ENCODE measurements around the gene ESD.

The ESD gene

DNA sequence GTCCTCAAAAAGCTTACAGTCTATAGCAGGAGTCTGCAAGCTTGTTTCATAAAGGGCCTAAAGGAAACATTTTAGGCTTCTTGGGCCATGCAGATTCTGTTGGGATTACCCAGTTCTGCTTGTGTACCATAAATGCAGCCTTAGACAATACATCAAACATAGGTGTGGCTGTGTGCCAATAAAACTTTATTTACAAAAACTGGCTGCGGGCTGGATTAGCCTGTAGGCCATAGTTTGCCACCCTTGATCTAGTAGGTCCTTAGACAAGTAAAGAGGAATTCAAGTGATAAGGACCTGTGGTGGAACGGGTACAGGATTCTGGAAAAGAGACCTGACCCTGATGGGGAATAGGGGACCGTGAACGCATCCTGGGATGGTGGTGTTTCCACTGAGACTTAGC is 51.9 kb downstream of the ESD start:
- DNase-seq (ENCODE audit: low read depth), result no peak

GRCh38 chr13:46743191-46743590 is 53.8 kb downstream of the ESD start:
- peak; percentile 37 for DNase-seq (ENCODE audit: low read depth)

DNA sequence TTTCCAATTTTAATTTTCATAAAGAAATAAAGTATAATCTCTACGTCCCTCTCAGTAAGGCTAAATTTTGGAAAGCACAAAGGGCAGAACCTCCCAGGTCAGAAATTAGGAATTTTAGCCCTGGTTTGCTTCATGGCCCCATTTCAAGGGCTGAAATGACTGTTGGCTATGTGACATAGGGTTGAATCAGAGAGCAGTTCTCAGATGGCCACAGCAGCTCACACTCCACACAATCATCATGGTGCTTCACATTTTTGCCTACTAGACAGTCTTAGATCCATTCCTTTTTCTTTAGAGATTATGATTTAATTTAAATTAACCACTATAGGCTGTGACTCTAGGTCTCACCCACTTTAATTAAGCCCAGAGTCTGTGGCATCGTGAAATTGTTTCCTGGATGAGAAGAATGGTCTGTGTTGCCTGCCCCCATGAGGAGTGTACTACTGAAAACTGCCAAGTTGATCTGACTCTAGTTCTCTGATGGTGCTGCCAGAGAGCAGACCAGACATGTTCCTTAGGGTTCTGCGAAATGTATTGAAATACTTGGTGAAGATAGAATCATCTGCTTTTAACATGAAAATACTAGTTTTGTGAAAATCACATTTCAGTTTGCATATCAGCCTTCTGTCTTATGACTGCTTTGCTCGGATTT is 57.4 kb downstream of the ESD start:
- no peak for DNase-seq (ENCODE audit: low read depth)

DNA sequence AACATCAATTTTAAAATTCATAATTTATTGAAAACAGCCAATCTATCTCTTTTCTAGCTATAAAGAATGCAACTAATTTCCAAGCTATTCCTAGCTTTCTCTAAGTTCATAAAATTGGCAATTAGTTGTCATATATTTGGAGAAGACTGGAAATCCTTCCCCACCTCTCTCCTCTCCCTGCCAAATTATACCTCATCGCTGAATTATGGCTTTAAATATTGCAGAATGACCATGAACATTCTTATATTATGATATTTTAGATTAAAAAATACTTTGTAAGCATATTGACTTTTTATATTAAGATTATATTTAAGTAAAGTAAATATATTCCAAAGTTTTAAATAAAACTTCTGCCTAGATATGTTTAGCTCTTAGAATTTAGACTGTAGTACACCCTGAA is 58.2 kb downstream of the ESD start:
- DNase-seq (ENCODE audit: low read depth), result no peak

- no peak for DNase-seq (ENCODE audit: low read depth)
These were observed 58.9 kb downstream of the ESD start for GRCh38 chr13:46738055-46738454.

DNA sequence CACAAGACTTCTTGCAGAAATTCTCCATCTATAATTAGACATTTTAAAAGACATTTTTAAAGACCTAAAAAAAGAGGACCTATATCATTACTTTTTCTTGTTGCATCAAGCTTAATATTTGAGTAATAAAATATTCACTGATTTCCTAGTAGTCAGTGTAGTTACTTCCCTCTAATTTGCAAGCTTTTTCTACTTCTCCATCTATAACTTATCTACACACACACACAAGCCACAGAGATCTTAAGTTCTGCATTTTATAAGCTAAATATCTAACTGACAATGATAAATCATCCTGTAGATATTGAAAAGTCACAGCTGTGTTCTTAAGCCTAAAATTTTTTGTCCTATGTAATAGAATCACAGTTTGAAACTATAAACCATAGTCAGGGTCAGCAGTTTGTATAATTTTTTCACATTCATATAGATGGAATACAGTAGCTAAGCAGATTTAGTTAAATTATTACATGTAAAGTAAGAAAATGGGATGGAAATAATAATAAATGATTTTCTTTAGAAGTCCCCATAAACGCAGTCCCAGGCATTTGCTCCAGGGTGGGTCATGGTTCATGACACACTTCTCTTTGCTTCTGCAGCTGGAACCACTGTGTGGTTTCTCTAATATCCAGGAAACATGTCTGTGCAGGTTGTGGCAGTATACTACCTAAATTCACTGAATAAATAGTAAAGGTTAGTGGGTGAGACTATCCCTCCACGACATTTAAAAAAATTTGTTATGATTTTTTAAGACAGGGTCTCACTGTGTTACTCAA is 60.2 kb downstream of the ESD start:
- no peak for DNase-seq (ENCODE audit: low read depth)

DNA sequence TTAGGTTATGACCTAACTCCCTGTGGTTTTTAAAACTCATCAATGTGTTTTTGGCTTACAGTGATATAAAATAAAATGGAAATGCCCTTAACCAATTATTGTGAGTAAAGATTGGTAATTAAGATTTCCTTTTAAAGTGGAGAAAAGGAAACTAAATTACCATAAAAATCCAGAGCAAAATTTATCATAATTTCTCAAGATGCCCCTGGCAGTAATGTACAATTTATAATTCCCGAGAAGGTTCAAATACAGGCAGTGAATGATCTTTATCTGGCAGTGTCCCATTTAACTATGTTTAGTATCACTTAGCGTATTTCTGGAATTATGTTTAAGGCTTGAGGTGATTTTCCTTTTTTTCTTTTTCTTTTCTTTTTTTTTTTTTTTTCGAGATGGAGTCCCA is 61.5 kb downstream of the ESD start:
- DNase-seq (ENCODE audit: low read depth), result no peak

DNA sequence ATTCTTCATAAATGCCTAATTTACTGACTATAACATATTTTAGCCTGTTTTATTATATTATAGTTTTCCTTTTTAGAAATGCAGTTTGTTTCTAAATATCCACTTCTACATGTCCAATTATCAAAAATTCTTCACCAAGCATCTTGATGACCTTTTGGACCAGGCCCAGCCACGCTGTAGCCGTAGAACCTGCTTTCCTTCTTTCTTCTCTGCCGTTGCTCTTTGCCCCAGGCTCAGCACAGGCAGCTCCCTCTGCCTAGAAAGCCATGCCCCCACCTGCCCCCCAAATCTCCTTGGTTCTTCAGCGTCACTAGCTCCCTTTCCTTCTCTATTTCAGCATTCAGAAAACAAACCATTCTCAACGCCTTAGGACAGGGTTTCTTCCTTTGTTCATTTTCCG is 65.4 kb downstream of the ESD start:
- no peak for DNase-seq (ENCODE audit: low read depth)

DNA sequence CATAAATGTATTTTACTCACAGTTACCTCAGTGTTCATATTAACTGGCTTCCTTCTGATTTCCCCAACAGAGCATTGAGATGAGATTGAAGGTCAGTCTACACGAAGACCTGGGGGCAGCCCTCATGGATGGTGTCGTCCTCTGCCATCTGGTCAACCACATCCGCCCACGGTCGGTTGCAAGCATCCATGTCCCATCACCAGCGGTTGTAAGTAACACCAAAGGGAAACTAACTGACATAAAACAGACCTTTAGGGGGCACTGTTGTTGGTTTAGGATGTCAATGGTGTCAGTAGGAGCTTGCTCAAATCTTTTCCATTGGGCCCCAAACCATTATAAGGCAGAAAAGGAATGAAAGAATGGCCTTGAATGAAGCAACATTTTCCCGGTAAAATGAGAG is 68.2 kb downstream of the ESD start:
- DNase-seq (ENCODE audit: low read depth), result no peak

DNA sequence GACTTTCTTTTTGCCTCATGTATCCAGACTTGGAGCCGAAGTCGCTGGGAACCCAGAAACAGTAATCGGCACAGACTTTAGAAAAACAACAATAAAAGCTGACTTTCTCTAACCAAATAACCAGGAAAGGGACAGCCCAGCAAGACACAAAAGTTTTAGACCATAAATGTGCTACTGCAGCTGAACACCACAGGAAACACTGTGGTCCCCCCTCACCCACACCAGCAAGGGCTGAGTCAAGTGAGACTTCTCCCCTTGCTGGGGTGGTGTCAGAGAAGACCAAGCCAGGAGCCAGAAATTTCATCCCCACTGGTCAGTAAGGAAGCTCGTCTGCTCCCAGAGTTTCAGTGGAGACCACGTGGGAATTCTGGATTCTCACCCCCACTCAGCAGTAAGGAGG is 70.6 kb downstream of the ESD start:
- no peak for DNase-seq (ENCODE audit: low read depth)

All from HS-5 (cell line).